GM18502 (cell line): ENCODE data around the gene XPR1.
A peak's percentile ranks its signal among the peaks of the same experiment; 100 is the strongest.

Experiments used
- ATAC-seq: cut with Tn5 transposase; IDR thresholded peaks from one replicate; pipeline ENCODE4 v1.9.1; 2021; ENCODE audit warnings: mild to moderate bottlenecking; ENCODE audit not compliant: unreplicated experiment, poor library complexity

The XPR1 gene

GRCh38 chr1:180614730-180615129 is 17.1 kb upstream of the XPR1 start:
- no peak for ATAC-seq

- no peak for ATAC-seq
Measured at GRCh38 chr1:180615493-180616290, 16.1 kb upstream of the XPR1 start.

GRCh38 chr1:180616439-180616838 is 15.4 kb upstream of the XPR1 start:
- ATAC-seq: no peak

GRCh38 chr1:180617774-180618395 is 13.9 kb upstream of the XPR1 start:
- no peak for ATAC-seq

GRCh38 chr1:180620581-180620980 is 11.2 kb upstream of the XPR1 start:
- no peak for ATAC-seq

- ATAC-seq: no peak
Measured at GRCh38 chr1:180622658-180623508, 8.9 kb upstream of the XPR1 start.

GRCh38 chr1:180623579-180624347 is 8.1 kb upstream of the XPR1 start:
- ATAC-seq: no peak

- ATAC-seq: no peak
Measured at GRCh38 chr1:180626711-180627110, 5.1 kb upstream of the XPR1 start.

- no peak for ATAC-seq
Measured at GRCh38 chr1:180627411-180627810, 4.4 kb upstream of the XPR1 start.

- no peak for ATAC-seq
Measured at GRCh38 chr1:180628646-180629045, 3.2 kb upstream of the XPR1 start.

GRCh38 chr1:180630408-180631193 is 1.2 kb upstream of the XPR1 start:
- ATAC-seq: no peak

GRCh38 chr1:180631194-180631765 is 542 bp upstream of the XPR1 start:
- ATAC-seq: no peak

GRCh38 chr1:180632326-180633056 is 669 bp downstream of the XPR1 start:
- ATAC-seq: peak; percentile 41

GRCh38 chr1:180633057-180634056 is 1.5 kb downstream of the XPR1 start:
- no peak for ATAC-seq

GRCh38 chr1:180636138-180636537 is 4.3 kb downstream of the XPR1 start:
- ATAC-seq: no peak

GRCh38 chr1:180639871-180640270 is 8.0 kb downstream of the XPR1 start:
- ATAC-seq: no peak

GRCh38 chr1:180640531-180640949 is 8.7 kb downstream of the XPR1 start:
- ATAC-seq: no peak
